Middle frontal gyrus (tissue), 1 donor: ENCODE data around the gene ADD3.

ENCODE experiments used
- DNase-seq: peaks from one replicate; pipeline ENCODE4 v3.0.0-alpha.2; 2015; ENCODE audit warnings: low spot score; ENCODE audit errors: extremely low spot score

ADD3 gene

GRCh38 chr10:110059925-110060324 is 52.1 kb downstream of the ADD3 start:
- no peak for DNase-seq

GRCh38 chr10:110061687-110062086 is 53.9 kb downstream of the ADD3 start:
- DNase-seq: no peak

GRCh38 chr10:110065269-110065668 is 57.5 kb downstream of the ADD3 start:
- no peak for DNase-seq

DNA sequence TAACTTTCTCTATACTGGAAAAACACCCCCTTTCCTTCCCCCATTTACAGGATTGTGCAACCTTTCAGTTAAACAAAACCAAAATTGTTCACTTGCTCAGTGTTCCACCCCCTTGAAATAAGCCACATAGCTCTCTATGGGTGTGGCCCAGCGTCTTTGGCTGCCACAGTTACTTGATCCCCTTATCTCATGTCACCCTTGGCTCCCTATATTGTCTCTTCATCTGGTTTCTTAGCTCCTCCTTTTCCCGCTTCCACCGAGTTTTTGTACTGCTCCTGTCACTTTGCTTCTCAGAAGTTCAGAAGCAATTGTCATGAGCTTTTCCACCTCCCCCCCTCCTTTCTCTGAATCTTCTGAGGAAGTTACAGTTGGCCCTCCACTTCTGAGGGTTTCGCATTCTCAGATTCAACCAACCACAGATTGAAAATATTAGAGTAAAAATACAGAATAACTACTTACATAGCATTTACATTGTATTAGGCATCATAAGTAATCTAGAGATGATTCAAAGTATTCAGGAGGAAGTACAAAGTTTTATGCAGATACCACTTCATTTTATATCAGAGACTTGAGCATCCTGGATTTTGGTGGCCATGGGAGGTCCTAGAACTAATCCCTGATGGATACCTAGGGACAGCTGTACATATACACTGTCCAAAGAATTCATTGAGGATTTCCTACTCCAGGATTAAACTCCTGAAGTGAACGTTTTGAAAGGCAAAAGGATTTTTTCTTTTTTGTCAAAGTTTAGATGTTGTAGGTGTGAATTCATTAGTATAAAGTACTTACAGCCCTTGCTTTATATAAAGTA is 60.4 kb downstream of the ADD3 start:
- DNase-seq: no peak

- no peak for DNase-seq
Measured at GRCh38 chr10:110068780-110069179, 61.0 kb downstream of the ADD3 start.

GRCh38 chr10:110069502-110069982 is 61.8 kb downstream of the ADD3 start:
- no peak for DNase-seq

DNA sequence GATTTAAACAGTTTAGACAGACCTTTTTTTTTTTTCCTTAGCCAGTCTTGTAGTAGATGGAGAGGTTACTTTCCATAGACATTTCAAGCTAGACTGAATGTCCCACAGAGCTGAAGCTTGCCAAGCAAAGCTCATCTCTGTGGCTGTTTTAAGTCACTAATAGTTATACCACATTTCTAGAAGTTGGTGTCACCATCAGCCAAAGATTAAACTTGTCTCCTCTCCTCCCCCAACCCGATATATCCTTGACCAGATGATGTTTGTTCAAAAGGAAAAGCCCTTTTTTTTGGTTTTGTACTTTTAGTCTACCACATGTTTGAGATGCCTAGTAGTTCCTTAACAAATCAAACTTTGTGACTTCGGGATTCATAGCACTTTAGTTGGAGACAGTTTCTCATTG is 66.1 kb downstream of the ADD3 start:
- no peak for DNase-seq

DNA sequence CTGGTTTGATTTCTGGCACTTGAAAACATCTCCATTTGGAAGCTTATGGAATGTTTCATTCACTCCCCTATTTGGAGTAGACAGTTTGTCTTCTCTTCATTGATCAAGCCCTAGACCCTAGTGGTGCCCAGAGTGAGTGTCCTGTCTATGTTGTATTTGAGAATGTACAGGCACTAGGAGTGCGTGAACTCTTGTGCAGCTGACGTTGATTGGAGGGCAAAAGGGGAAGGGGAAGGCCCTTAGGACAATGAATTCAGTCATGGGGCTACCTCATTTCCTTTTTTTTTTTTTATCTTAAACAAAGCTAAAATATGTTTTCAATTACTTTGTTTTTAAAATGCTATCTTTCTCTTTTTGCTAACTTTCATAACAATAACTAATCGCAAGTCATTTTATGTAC is 66.5 kb downstream of the ADD3 start:
- no peak for DNase-seq

DNA sequence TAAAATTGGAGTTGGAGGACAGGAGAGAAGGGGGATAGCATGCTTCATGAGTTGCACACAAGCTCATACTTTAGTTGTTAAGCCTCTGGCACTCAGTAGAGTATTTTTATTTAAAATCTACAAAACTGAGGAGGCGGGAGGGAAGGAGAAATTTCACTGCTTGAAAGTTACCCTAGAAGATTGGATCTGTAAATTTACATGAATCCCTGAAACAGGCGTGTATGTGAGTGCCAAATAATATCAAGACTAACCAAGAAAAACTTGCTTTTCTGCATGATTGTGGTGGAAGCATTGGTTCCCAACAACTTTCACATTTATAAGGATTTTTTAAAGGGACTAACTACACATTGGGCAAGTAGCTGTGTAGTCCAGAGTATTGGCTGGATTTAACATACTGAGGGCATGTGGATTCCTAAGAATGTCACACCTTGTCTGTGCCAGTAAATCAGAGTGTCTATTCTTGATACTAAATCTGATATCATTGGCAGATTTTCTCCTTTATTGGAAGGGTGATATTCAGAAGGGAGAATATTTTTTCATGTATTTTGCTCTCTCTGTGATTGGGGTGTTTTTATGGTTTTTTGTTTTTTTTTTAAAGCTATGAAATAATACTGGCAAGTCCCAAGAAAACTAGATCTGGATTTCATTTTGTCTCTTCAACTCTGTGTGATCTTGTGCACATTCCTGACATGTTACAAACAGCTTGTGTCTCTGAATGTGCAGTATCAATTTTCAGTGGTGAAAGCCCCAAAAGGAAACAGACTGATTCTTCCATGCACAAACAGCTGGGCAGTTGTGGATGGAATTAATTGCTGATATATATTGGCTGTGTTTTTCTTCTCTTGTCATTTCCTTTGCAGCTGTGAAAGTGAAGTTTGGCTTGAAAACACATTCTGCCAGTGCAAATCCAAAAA is 67.2 kb downstream of the ADD3 start:
- no peak for DNase-seq

- no peak for DNase-seq
Measured at GRCh38 chr10:110075686-110076085, 67.9 kb downstream of the ADD3 start.

GRCh38 chr10:110076559-110077318 is 69.0 kb downstream of the ADD3 start:
- no peak for DNase-seq

GRCh38 chr10:110077436-110078130 is 69.8 kb downstream of the ADD3 start:
- no peak for DNase-seq

DNA sequence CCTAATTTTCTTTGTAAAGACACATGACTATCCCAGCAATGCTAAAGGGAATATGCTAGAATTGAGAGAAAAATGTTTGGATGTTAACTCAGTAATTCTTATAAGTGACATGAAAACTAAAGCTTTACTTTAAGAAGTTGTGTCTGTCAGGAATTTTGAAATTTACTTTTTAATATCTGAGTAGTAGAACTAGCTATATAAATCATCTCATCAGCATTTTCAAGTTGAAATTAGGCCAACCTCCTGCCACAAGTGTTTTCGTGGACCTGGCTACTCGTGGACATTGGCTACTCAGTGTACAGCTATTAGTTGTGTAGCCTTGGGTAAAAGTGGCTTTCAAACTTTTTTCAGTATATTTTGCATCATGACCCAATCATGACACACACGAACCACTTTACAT is 70.5 kb downstream of the ADD3 start:
- no peak for DNase-seq

DNA sequence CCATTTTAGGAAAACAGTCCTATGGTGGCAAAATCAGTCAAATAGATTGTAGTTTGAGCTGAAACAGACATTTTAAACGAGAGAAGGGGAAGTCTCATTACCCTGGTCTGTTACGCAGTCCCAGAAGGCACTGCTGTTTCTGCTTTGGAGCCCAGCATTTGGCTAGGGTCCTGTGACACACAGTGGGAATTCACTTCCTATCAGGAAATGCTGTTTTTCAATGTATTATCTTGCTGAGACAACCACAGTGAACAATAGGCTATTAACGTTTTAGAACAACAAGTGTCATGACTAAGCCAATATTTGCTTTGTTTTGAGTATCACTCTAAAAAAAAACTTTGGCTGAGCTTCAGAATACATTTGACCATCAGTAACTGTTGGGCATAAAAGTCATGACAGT is 74.1 kb downstream of the ADD3 start:
- peak; percentile 47 for DNase-seq

DNA sequence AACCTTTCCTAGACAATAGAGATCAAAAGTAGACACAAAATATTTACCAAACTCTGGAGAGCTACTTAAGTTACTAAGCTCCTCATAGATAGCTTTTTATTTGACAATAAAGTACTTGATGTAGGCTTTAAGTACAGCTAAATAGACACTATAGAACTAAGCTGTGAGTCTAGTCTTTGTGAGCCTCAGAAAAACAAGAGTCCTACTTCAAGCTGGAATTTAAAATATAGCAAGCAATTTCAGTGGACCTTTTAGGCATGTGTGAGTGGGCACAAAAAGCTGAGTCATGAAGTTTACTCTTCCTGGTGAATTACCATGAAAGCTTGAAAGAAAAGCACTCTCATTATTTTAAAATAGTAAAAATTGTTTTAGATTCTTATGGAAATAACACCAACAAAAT is 76.1 kb downstream of the ADD3 start:
- DNase-seq: no peak

DNA sequence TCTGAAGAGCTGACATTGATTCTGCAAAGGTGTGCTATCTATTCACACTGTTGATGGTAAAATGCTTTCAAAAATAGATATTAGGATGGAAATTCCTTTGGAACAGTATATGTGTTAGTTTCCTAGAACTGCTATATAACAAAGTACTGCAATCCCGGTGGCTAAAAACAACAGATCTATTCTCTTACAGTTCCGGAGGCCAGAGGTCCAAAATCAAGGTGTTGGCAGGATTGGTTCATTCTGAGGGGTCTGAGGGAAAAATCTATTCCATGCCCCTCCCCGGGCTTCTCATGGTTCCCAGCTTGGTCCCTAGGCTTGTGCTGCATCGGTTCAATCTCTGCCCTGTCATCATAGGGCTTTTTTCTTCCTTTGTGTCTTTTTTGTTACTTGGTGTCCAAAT is 79.9 kb downstream of the ADD3 start:
- DNase-seq: no peak

- no peak for DNase-seq
Measured at GRCh38 chr10:110088367-110089104, 80.8 kb downstream of the ADD3 start.

- no peak for DNase-seq
Measured at GRCh38 chr10:110091830-110092229, 84.0 kb downstream of the ADD3 start.

DNA sequence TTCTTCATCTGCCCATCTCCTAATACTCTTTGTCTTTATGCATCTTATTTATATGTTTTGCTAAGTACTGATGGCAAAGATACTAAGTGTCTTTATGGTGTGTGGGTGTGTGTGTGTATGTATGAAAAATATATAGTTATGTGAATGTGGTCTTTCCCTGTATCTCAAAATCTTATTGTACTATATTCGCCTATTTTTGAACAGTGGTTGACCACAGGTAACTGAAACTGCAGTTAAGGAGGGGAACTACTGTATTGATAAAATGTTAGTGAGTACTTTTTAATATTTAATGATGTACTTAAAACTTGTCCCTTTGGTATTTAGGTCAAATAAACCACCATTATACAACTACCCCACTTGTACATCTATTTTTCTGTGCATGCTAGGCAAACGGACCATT is 85.9 kb downstream of the ADD3 start:
- no peak for DNase-seq

GRCh38 chr10:110094786-110095185 is 87.0 kb downstream of the ADD3 start:
- no peak for DNase-seq
